Colonic mucosa (tissue), 4 donors: ENCODE data around the gene RRAS. TPM values are rescaled to one million over a fixed set of nuclear protein-coding genes. Genes with fewer than 3 reads are reported as not detected.

Experiments
- DNase-seq: peaks from one replicate; pipeline ENCODE4 v3.0.0-alpha.2; 2020
- H3K27ac ChIP-seq: fragments of 200-600 bp; one replicate; pipeline ENCODE4 v1.8.0; 2021
- H3K27me3 ChIP-seq: fragments of 200-600 bp; one replicate; pipeline ENCODE4 v1.8.0; 2021
- H3K36me3 ChIP-seq: fragments of 200-600 bp; one replicate; pipeline ENCODE4 v1.8.0; 2021
- H3K4me1 ChIP-seq: fragments of 200-600 bp; one replicate; pipeline ENCODE4 v1.8.0; 2021; ENCODE audit warnings: mild to moderate bottlenecking
- H3K4me3 ChIP-seq: fragments of 200-600 bp; one replicate; pipeline ENCODE4 v1.8.0; 2021
- H3K9ac ChIP-seq, 2 donors: one replicate each; pipeline ENCODE4 v1.7.0; 2013; ENCODE audit warnings: control low read depth in 2 of 2, low read depth in 2 of 2, low read length in 2 of 2
- H3K9me3 ChIP-seq: fragments of 200-600 bp; one replicate; pipeline ENCODE4 v1.8.0; 2021
- intact Hi-C: fragments of 100-400 bp; cut with DNase I; formaldehyde crosslinking; loops from one replicate; pipeline ENCODE4 v1.14.1; 2022
- total RNA-seq, 2 donors: library from RNA; stranded (reverse); fragmentation: NEBNext Ultra II Directional in 1 of 2; extraction: Animal tissue kit (Norgen Biotek cat#: 25700) in 1 of 2; gene quantifications; one replicate each; pipeline ENCODE4 v1.2.1, GENCODE V29; 2021
- TF ChIP-seq, protein P1 (sequence below): fragments of 200-600 bp; IDR thresholded peaks from one replicate; pipeline ENCODE4 v1.8.0; 2022; ENCODE audit warnings: antibody characterized with exemption, mild to moderate bottlenecking
- donor health status: healthy.
- donor health status: DM: no; HTN: no; CAD: no.
- donor health status: DM: no; HTN: no; CAD: no.

Gene RRAS
- total RNA-seq, 2 donors from 2014 or later, result 45.7 to 62.2 TPM

- TF ChIP-seq, protein P1, sequence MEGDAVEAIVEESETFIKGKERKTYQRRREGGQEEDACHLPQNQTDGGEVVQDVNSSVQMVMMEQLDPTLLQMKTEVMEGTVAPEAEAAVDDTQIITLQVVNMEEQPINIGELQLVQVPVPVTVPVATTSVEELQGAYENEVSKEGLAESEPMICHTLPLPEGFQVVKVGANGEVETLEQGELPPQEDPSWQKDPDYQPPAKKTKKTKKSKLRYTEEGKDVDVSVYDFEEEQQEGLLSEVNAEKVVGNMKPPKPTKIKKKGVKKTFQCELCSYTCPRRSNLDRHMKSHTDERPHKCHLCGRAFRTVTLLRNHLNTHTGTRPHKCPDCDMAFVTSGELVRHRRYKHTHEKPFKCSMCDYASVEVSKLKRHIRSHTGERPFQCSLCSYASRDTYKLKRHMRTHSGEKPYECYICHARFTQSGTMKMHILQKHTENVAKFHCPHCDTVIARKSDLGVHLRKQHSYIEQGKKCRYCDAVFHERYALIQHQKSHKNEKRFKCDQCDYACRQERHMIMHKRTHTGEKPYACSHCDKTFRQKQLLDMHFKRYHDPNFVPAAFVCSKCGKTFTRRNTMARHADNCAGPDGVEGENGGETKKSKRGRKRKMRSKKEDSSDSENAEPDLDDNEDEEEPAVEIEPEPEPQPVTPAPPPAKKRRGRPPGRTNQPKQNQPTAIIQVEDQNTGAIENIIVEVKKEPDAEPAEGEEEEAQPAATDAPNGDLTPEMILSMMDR, result no peak
- no peak overlapping the region for H3K27ac ChIP-seq
- no peaks in the 10 kb centered on the region for H3K9me3 ChIP-seq
- no peak overlapping the region for H3K4me3 ChIP-seq
- DNase-seq, result no peak
- H3K27me3 ChIP-seq, result no peaks in the 10 kb centered on the region
- peaks cover 24% of the 10 kb centered on the region for H3K36me3 ChIP-seq
- intact Hi-C loops, result no loop called here
- peaks cover 2% of the 10 kb centered on the region for H3K4me1 ChIP-seq
- no peak overlapping the region for H3K9ac ChIP-seq
Observed at GRCh38 chr19:49658566-49659442, 18.9 kb upstream of the RRAS start.

- no peak overlapping the region for H3K27ac ChIP-seq
- no peak overlapping the region for H3K4me3 ChIP-seq
- DNase-seq, result no peak
- H3K36me3 ChIP-seq, result peaks cover 24% of the 10 kb centered on the region
- no peaks in the 10 kb centered on the region for H3K4me1 ChIP-seq
- H3K9me3 ChIP-seq, result no peaks in the 10 kb centered on the region
- intact Hi-C loops, result no loop called here
- TF ChIP-seq, protein P1, result no peak
- no peaks in the 10 kb centered on the region for H3K27me3 ChIP-seq
- H3K9ac ChIP-seq, result no peak overlapping the region
Observed at GRCh38 chr19:49658139-49658517, 18.2 kb upstream of the RRAS start.

- intact Hi-C loops, result no loop called here
- no peak overlapping the region for H3K27ac ChIP-seq
- no peaks in the 10 kb centered on the region for H3K4me1 ChIP-seq
- H3K36me3 ChIP-seq, result peaks cover 29% of the 10 kb centered on the region
- H3K9me3 ChIP-seq, result no peaks in the 10 kb centered on the region
- no peak for DNase-seq
- no peak overlapping the region for H3K9ac ChIP-seq
- no peaks in the 10 kb centered on the region for H3K27me3 ChIP-seq
- TF ChIP-seq, protein P1, result no peak
- H3K4me3 ChIP-seq, result no peak overlapping the region
Observed at GRCh38 chr19:49657493-49658138, 17.7 kb upstream of the RRAS start.

GRCh38 chr19:49656456-49657109, 16.6 kb upstream of the RRAS start:
- Histone ChIP-seq H3K4me3 (no peak overlapping the region), H3K27ac (no peak overlapping the region), H3K4me1 (no peaks in the 10 kb centered on the region), H3K9ac (no peak overlapping the region), H3K9me3 (no peaks in the 10 kb centered on the region), H3K27me3 (no peaks in the 10 kb centered on the region), H3K36me3 (peaks cover 32% of the 10 kb centered on the region)
- intact Hi-C loops, result no loop called here
- no peak for DNase-seq
- TF ChIP-seq, protein P1, result no peak

DNA sequence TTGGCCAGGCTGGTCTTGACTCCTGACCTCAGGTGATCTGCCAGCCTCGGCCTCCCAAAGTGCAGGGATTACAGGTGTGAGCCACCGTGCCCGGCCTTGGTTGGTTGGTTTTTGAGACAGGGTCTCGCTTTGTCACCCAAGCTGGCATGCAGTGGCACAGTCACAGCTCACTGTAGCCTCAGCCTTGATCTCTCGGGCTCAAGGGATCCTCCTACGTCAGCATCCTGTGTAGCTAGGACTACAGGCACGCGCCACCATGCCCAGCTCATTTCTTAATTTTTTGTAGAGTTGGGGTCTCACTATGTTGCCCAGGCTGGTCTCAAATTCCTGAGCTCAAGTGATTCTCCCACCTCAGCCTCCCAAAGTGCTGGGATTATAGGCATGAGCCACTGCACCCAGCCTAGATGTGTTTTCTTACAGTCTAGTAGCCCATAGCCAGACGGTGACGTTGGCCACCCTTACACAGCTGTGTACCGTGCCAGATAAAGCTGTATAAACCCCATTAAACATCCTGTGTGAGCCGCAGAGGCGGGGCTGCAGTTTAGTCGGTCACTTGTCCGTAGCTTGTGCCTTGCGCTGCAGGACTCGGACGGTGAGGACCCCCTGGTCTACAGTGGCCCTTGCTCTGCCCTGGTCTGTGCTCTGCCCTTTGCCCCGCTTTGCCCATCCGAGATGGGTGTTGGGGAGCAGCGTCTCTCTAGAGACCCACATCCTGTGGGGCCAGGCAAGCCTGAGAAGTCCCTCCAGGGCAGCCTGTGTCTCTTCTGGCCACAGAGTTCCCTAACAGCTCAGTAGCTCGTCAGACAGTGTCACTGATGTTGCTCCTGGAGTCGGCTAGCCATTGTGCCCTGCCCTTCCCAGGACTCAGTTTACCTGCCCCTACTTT, 15.9 kb upstream of the RRAS start:
- Histone ChIP-seq H3K9ac (no peak overlapping the region), H3K4me1 (no peaks in the 10 kb centered on the region), H3K36me3 (peaks cover 32% of the 10 kb centered on the region), H3K4me3 (no peak overlapping the region), H3K27ac (no peak overlapping the region), H3K9me3 (no peaks in the 10 kb centered on the region), H3K27me3 (no peaks in the 10 kb centered on the region)
- DNase-seq, result no peak
- TF ChIP-seq, protein P1, result no peak
- intact Hi-C loops, result no loop called here
